Mucosa of stomach (tissue), 1 donor: Measurements from ENCODE around the gene CHST7.

ENCODE experiments used
- H3K27me3 ChIP-seq: one replicate; pipeline ENCODE4 v1.7.0; 2013; ENCODE audit warnings: mild to moderate bottlenecking, low read length; ENCODE audit not compliant: control insufficient read depth, insufficient read depth
- H3K36me3 ChIP-seq: one replicate; pipeline ENCODE4 v1.7.0; 2013; ENCODE audit warnings: low read length; ENCODE audit not compliant: control insufficient read depth, insufficient read depth
- H3K4me1 ChIP-seq: one replicate; pipeline ENCODE4 v1.7.0; 2013; ENCODE audit warnings: mild to moderate bottlenecking, low read length; ENCODE audit not compliant: control insufficient read depth, insufficient read depth
- H3K4me3 ChIP-seq: one replicate; pipeline ENCODE4 v1.7.0; 2013; ENCODE audit warnings: low read length
- H3K9ac ChIP-seq: one replicate; pipeline ENCODE4 v1.7.0; 2013; ENCODE audit warnings: mild to moderate bottlenecking, low read length, moderate library complexity
- H3K9me3 ChIP-seq: one replicate; pipeline ENCODE4 v1.7.0; 2013; ENCODE audit warnings: mild to moderate bottlenecking, low read length, moderate library complexity; ENCODE audit not compliant: control insufficient read depth
- donor health status: Pancreatic carcinoma.

Gene CHST7

DNA sequence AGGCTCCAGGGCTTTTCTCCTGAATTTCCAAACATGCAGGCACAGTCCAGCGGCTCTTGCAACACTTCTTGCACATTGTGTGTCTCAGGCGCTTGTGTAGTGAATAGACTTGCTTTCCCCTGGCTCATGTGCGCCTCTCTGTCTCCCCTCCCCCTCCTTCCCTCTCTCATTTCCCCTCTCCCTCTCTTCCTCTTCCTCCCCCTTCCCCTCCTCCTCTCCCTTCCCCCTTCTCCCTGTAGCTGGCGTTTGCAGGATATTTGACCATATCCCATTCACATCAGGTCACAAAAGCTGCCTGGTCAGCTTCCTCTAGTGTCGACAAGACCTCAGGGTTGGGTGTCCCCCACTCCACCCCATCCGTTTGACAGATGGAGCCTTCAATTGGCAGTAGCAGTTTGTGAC, 2.4 kb downstream of the CHST7 start:
- Histone ChIP-seq H3K27me3 (peaks cover 7% of the 10 kb centered on the region), H3K9ac (no peak overlapping the region), H3K4me3 (no peak overlapping the region), H3K9me3 (no peaks in the 10 kb centered on the region), H3K4me1 (no peaks in the 10 kb centered on the region), H3K36me3 (no peaks in the 10 kb centered on the region)

DNA sequence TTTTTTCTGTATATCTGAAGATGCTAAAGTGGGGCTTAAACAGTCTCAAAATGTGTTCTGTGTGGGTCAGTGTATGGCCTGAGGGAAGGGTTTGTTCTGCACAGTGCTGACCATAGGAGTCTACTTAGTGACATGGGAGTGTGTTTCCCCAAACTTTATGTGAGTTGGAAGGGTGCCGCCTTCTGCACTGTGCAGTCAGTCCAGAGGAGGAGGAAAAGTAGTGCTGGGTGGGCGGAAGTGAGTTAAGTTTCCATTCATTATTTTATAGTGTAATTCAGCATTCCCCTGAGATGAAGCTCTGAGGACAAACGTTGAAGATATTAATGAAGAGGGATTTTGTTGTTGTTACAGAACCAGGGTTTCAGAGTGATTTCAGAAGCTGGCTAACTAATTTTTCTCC, 2.9 kb downstream of the CHST7 start:
- H3K4me3 ChIP-seq, result no peak overlapping the region
- no peaks in the 10 kb centered on the region for H3K4me1 ChIP-seq
- no peaks in the 10 kb centered on the region for H3K36me3 ChIP-seq
- H3K9me3 ChIP-seq, result no peaks in the 10 kb centered on the region
- H3K27me3 ChIP-seq, result peaks cover 7% of the 10 kb centered on the region
- no peak overlapping the region for H3K9ac ChIP-seq

DNA sequence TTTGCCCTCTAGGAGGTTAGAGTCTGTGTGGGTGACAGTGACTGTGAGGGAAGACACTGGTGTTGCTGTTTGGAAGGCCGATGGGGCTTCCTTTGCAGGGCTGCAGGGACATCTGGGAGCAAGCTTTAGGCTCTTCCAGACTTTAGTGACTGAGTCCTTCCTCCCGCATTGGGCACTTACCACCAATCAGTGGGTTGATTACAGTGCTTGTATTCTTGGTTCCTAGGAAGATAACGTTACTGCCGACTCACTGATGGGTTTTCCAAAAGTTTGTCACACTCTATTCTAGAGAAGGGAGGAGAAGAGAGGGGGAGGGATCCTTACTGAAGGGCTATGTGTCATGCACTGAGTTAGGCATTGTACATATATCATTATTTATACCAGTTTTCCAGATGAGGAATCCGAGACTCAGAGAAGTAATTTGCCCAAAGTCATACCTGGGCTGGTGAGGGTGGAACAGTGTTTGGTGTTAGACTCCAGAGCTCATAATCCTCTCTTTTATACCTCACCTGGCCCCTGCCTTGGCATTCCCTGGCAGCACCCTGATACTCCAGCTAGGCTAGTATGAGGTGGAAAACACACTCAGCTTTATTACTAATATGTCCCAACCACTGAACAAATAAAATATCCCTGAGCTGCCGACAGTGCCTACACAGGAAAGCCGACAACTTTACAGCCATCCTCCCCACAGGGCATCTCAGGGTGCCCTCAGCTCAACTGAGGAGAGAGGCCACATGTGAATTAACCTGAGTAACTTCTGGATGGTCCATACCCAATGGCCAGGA, 3.8 kb downstream of the CHST7 start:
- H3K9ac ChIP-seq, result no peak overlapping the region
- H3K4me3 ChIP-seq, result no peak overlapping the region
- H3K4me1 ChIP-seq, result no peaks in the 10 kb centered on the region
- H3K9me3 ChIP-seq, result no peaks in the 10 kb centered on the region
- H3K36me3 ChIP-seq, result no peaks in the 10 kb centered on the region
- peaks cover 7% of the 10 kb centered on the region for H3K27me3 ChIP-seq

DNA sequence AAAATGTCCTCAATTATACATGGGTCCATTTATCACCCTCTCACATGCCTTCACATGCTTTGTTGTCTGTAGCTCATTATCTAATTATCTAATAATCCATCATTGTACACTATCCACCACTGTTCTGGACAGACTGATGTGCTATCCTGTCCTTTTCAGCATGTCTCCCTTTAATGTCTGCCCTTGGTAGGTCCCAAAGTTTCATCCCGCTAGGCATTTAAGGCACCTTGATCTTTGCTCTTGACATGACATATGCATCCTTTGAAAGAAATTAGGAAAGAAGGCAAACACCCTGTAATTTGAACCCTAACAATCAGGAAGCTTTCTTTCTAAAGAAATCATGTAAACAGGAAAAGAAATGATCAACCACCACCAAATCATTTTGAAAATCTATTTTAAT, 5.7 kb downstream of the CHST7 start:
- no peak overlapping the region for H3K9ac ChIP-seq
- H3K4me3 ChIP-seq, result no peak overlapping the region
- H3K9me3 ChIP-seq, result no peaks in the 10 kb centered on the region
- no peaks in the 10 kb centered on the region for H3K36me3 ChIP-seq
- H3K4me1 ChIP-seq, result no peaks in the 10 kb centered on the region
- H3K27me3 ChIP-seq, result peaks cover 7% of the 10 kb centered on the region

DNA sequence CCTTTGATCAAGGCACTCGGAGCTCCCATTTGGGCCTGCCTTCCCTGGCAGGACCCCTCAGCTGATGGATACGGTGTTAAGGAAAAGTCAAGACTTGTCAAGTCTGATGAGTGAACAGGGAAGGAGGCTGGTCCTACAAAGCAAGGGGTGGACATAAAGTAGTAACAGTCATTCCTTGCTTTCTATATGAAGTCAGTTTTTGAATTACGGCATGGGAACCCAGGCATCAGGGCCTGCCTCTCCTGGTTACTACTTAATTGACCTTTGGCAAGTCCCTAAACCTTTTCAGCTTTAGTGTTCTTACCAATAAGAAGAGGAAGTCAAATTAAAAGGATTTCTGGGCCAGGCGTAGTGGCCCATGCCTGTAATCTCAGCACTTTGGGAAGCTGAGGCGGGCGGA, 7.0 kb downstream of the CHST7 start:
- no peak overlapping the region for H3K9ac ChIP-seq
- no peaks in the 10 kb centered on the region for H3K36me3 ChIP-seq
- H3K4me1 ChIP-seq, result no peaks in the 10 kb centered on the region
- peaks cover 2% of the 10 kb centered on the region for H3K27me3 ChIP-seq
- H3K9me3 ChIP-seq, result no peaks in the 10 kb centered on the region
- no peak overlapping the region for H3K4me3 ChIP-seq

DNA sequence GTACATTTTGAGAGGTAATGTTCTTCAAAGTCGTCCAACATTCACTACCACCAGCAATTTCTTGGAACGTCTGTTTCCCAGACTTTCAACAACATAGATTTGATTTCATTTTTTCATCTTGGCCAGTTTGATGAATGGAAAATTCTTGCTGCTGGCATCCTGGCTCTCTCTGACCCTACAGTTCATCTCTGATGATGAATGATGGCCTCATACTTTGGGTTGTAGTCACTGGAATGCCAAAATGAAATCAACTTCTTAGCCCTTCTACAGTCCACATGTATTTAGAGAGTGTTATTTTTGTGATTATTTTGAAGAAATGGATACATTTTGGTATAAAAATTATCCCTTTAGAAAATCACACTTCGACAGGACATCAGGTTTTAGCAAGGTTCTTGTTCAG, 8.8 kb downstream of the CHST7 start:
- no peaks in the 10 kb centered on the region for H3K36me3 ChIP-seq
- H3K4me3 ChIP-seq, result no peak overlapping the region
- no peak overlapping the region for H3K9ac ChIP-seq
- H3K4me1 ChIP-seq, result no peaks in the 10 kb centered on the region
- no peaks in the 10 kb centered on the region for H3K9me3 ChIP-seq
- no peaks in the 10 kb centered on the region for H3K27me3 ChIP-seq

DNA sequence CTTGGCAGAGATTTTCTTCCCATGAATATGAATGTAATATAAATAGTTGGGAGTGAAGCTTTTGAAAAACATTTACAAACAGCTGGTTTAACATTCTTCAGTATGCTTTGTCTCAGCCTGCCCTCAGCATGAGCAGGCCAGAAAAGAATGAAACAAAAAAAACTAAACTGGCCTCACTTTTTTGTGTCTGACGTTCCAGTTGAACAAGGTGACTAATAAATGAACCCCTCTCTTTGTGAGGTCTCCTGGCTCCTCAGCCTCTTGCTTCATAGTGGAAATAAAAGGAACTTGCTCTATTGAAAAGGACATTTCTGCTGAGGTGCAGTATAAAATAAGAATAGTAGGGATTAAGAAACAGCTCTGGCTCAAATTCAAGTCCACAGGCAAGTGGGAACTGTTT, 9.4 kb downstream of the CHST7 start:
- no peaks in the 10 kb centered on the region for H3K36me3 ChIP-seq
- H3K4me3 ChIP-seq, result no peak overlapping the region
- H3K9ac ChIP-seq, result no peak overlapping the region
- H3K4me1 ChIP-seq, result no peaks in the 10 kb centered on the region
- H3K27me3 ChIP-seq, result no peaks in the 10 kb centered on the region
- no peaks in the 10 kb centered on the region for H3K9me3 ChIP-seq

DNA sequence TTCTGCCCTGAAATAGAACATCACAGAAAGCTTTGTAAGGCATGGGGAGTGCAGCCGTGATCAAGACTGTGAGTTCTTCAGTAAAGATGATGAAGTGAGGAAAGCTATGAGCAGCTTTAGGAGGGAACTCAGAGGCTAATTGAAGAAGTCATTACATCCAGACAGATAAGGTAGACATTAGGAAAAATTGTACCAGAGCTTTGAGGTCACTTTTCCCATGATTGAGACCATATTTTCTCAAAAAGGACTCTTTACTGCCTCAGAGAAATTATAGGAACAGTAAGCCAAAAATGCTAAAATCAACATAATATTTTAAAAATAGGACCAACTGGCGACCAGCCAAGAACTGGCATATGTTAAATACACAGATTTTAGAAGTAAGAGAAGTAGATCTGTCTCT, 11.2 kb downstream of the CHST7 start:
- H3K4me3 ChIP-seq, result no peak overlapping the region
- H3K4me1 ChIP-seq, result no peaks in the 10 kb centered on the region
- H3K9ac ChIP-seq, result no peak overlapping the region
- no peaks in the 10 kb centered on the region for H3K27me3 ChIP-seq
- H3K9me3 ChIP-seq, result no peaks in the 10 kb centered on the region
- H3K36me3 ChIP-seq, result no peaks in the 10 kb centered on the region

DNA sequence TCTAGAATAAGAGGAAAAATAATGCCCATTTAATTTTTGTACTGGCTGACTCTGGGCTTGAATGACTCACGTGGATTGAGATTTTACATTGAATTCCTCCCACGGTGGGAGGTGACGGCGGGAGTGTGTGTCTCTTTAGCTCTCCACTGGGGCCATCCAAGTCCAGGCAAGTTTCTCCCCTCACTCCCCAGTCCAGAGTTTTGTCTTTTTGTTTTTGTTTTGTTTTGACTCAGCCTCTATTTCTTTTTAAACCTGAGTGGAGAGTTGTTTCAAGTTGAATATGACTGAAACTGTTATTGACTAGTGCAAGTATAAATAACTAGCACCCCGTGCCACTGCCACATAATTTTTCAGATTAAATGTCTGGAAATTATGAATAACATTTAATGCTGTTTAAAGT, 13.6 kb downstream of the CHST7 start:
- Histone ChIP-seq H3K36me3 (no peaks in the 10 kb centered on the region), H3K9ac (no peak overlapping the region), H3K4me1 (no peaks in the 10 kb centered on the region), H3K9me3 (no peaks in the 10 kb centered on the region), H3K4me3 (no peak overlapping the region), H3K27me3 (no peaks in the 10 kb centered on the region)

DNA sequence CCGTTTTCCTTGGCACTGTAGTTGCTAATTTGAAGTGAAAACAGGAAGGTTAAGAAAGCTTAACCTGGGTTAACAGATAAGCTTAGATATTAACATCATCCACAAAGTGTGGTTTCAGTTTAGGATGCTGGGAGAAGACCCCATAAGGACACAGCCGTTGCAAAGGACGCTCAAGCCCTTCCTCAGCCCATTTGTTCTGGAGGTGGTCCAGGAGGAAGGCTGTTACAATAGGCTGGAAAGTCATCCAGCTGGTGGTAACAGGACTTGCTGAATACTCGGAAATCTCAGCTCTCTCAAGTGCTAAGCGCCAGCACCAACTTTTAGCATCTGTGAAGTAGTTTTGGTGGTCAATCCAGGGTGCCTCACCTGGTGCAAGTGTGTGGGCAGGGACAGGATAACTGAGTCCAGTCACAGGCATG, 14.2 kb downstream of the CHST7 start:
- Histone ChIP-seq H3K4me1 (no peaks in the 10 kb centered on the region), H3K9me3 (no peaks in the 10 kb centered on the region), H3K36me3 (no peaks in the 10 kb centered on the region), H3K27me3 (no peaks in the 10 kb centered on the region), H3K9ac (no peak overlapping the region), H3K4me3 (no peak overlapping the region)

DNA sequence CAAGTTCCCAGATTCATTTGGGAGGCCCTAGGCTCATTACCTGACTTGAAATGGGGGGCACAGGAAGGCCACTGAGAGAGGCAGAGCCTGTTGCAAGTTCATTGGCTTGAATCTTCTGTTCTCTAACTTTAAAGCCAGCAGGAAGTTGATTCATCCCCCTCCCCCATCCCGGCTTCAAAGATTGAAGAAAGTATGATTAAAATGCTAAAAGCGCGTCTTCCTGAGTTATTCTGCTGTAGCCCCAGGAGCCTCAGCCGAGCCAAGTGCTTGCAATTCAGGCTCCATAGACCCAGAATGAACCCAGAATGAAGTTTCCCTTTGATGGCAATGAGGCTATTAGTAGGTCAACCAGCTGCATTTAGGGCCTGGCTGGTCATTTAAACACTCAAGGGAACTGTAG, 14.7 kb downstream of the CHST7 start:
- Histone ChIP-seq H3K9me3 (no peaks in the 10 kb centered on the region), H3K9ac (no peak overlapping the region), H3K4me1 (no peaks in the 10 kb centered on the region), H3K36me3 (no peaks in the 10 kb centered on the region), H3K4me3 (no peak overlapping the region), H3K27me3 (no peaks in the 10 kb centered on the region)

DNA sequence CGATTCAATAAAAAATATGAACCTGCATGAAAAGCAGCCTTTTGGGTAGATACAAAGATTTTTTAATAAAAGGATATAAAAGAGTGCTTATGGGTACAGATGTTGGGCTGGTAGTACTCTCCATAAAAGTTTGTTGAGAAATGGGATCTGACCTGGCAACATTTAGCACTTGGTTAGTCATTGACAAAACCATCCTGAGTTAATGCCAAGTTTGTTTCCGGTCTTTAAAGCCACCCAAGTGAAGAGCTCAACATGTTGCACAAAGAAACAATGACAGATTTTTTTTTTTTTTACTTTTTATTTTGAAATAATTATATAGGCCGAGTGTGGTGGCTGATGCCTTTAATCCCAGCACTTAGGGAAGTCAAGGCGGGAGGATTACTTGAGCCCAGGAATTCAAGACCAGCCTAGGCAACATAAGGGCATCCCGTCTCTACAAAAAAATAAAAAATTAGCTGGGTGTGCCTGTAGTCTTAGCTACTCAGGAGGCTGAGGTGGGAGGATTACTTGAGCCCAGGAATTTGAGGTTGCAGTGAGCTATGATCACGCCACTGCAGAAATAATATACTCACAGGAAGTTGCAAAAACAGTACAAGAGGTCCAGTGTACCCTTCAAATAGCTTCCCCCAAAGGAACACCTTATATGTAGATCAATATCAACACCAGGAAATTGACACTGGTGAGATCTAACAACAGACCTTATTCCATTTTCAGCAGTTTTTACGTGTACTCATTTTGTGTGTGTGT, 16.6 kb downstream of the CHST7 start:
- Histone ChIP-seq H3K4me1 (no peaks in the 10 kb centered on the region), H3K27me3 (no peaks in the 10 kb centered on the region), H3K36me3 (no peaks in the 10 kb centered on the region), H3K4me3 (no peak overlapping the region), H3K9ac (no peak overlapping the region), H3K9me3 (no peaks in the 10 kb centered on the region)
